GM12865 (cell line): ENCODE results near the gene COL6A3.

Experiments used
- DNase-seq: peaks from one replicate; pipeline ENCODE4 v3.0.0; 2010; ENCODE audit warnings: low read depth
- H3K4me3 ChIP-seq: 2 replicates; pipeline ENCODE4 v1.5.1; 2011; ENCODE audit warnings: mild to moderate bottlenecking, low read depth, low read length, control low read depth
- TF ChIP-seq, protein P1 (sequence below): IDR thresholded peaks from 2 replicates; pipeline ENCODE4 v1.5.1; 2011; ENCODE audit warnings: low read length, control low read depth, low read depth, inconsistent platforms; ENCODE audit not compliant: insufficient read depth; ENCODE audit errors: missing control alignments

Gene COL6A3

DNA sequence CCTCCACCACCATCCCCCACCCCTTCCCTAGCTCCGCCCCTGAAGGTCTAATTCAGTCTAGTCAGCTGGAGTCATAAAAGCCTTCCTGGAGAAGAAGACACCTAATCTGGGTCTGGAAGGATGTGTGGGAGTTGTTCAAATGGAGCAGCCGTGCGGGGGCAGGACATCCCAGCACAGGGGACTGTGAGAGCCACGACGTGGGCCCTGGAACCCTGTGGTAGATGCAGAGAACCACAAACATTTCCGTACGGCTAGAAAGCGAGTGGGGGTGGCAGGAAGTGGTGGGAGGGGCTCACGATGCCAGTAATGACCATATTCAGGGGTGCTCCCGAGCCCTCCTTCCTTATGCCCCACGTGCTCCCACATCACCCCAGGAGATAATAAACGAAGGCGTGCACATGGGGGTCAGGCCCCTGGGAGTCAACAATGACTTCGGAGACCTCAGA lies 20.9 kb upstream of the COL6A3 start:
- TF ChIP-seq, protein P1, sequence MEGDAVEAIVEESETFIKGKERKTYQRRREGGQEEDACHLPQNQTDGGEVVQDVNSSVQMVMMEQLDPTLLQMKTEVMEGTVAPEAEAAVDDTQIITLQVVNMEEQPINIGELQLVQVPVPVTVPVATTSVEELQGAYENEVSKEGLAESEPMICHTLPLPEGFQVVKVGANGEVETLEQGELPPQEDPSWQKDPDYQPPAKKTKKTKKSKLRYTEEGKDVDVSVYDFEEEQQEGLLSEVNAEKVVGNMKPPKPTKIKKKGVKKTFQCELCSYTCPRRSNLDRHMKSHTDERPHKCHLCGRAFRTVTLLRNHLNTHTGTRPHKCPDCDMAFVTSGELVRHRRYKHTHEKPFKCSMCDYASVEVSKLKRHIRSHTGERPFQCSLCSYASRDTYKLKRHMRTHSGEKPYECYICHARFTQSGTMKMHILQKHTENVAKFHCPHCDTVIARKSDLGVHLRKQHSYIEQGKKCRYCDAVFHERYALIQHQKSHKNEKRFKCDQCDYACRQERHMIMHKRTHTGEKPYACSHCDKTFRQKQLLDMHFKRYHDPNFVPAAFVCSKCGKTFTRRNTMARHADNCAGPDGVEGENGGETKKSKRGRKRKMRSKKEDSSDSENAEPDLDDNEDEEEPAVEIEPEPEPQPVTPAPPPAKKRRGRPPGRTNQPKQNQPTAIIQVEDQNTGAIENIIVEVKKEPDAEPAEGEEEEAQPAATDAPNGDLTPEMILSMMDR = no peak
- H3K4me3 ChIP-seq = no peak overlapping the region
- peak; percentile 65 for DNase-seq

DNA sequence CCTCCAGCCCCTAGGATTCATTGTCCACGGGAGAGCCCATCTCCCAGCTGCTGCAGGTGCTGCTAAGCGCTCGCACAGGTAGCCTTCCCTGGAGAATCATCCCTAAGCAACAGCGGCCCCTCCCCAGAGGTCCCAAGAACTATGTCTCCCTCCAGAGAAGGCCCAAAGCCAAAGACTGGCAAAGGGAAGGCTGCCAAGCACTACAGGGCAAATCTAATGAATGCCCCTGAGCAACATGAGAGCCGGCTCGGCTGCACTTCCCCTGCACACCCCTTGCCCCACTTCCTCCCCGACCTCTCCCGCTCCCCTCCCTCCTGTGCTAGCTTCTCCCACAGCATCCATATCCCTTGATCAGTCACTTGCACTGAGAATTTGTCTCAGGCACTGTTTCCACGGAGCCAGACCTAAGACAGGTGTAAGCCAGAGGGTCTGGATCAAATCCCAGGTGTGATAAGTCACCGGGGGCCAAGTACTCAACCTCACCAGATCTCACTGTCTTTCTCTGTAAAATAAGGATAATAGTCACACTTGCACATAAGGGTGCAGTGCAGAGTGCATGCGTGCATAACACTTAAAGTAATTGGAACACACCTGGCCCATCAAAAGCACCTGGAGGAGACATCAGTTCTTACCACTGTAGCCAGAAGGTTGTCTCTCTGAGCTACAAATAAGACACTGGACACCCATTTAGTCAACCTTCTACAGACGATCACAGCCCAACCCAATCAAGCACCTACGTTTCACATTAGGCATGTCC lies 20.1 kb upstream of the COL6A3 start:
- TF ChIP-seq, protein P1 = no peak
- DNase-seq = no peak
- no peak overlapping the region for H3K4me3 ChIP-seq

DNA sequence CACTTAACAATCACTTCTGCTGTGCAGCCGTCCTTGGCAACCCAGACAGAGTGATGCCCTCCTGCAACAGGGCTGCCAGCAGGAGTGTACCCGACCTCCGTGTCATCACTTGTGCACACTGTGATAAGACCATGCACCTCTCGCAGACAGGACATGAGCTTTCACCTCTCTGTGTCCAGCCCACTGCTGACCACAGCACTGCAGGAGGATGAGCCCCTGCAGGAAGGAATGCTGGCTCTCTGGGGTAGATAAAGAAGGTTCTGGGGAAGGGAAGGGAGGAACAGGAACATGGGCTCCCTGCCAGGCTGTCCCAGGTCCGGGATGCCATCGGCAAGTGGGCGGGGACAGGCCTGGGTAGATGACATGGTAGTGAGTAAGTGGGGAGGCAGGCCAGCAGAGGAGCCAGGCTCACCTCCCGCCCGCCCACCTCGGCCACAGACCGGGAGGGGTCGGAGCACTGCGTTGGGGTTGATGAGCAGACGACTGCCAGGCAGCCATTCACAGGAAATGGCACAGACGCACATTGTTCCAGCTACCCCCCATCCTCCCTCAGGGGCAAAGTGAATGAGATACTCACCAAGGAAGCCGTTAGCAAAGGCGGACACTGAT lies 18.6 kb upstream of the COL6A3 start:
- no peak overlapping the region for H3K4me3 ChIP-seq
- TF ChIP-seq, protein P1 = no peak
- no peak for DNase-seq

DNA sequence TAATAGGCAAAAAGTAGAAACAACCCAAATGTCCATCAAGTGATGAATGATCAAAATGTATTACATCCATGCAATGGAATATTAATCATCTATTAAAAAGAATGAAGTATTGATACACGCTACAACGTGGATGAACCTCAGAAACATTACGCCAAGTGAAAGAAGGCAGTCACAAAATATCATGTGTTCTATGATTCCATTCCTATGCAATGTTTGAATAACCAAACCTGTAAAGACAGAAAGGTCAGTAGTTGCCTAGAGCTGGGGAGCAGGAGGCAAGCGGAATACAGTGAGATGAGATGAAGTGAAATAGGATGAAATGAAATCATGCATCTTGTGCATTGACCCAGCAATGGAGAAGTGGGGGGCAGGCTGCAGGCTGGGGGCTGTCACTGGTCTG lies 17.9 kb upstream of the COL6A3 start:
- DNase-seq = no peak
- no peak overlapping the region for H3K4me3 ChIP-seq
- TF ChIP-seq, protein P1 = no peak

DNA sequence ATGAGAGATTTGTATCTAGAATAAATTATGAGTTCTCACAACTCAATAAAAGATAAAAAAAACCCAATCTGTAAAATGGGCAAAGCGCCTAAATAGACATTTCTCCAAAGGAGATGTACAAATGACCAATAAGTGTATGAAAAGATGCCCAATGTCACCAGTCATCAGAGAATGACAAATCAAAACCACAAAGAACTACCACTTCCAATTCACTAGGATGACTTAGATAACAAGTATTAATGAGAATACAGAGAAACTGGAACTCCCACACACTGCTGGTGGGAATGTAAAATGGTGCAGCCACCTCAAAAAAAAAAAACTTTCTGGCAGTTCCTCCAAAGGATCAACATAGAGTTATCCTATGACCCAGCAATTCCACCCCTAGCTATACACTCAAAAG lies 17.4 kb upstream of the COL6A3 start:
- DNase-seq = no peak
- TF ChIP-seq, protein P1 = no peak
- H3K4me3 ChIP-seq = no peak overlapping the region

DNA sequence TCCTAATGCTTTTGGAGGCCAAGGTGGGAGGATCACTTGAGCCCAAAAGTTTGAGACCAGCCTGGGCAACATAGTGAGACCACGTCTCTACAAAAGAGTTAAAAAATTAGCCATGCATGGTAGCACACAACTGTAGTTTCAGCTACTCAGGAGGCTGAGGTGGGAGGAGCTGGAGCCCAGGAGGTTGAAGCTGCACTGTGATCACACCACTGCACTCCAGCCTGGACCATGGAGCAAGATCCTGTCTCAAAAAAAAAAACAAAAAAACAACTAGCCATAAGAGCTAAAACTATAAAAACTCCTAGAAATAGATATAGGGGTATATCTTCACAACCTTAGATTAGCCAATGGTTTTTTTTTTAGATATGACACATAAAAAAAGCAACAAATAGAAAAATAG lies 16.9 kb upstream of the COL6A3 start:
- no peak overlapping the region for H3K4me3 ChIP-seq
- DNase-seq = no peak
- TF ChIP-seq, protein P1 = no peak
